Gastroesophageal sphincter (tissue), 3 donors: ENCODE data around the gene NETO2.

ENCODE experiments used
- EP300 ChIP-seq: sonication (generic); formaldehyde crosslinking; IDR thresholded peaks from one replicate; pipeline ENCODE4 v1.6.1; 2017; ENCODE audit warnings: antibody characterized with exemption, mild to moderate bottlenecking
- POLR2A ChIP-seq, 2 donors: fragments of 450-650 bp; IDR thresholded peaks; one replicate each; pipeline ENCODE4 v1.6.1; 2017; ENCODE audit warnings: antibody characterized with exemption in 2 of 2, mild to moderate bottlenecking in 2 of 2, moderate library complexity in 1 of 2
- POLR2AphosphoS5 ChIP-seq: sonication (generic); formaldehyde crosslinking; IDR thresholded peaks from one replicate; pipeline ENCODE4 v1.6.1; 2017; ENCODE audit warnings: antibody characterized with exemption
- TF ChIP-seq, protein P1 (sequence below), 4 experiments: fragments of 200-600 bp in 2 of 4; fragments of 450-650 bp in 2 of 4; sonication (generic) in 1 of 4; IDR thresholded peaks; one replicate each; pipeline ENCODE4 v1.5.1; 2017 to 2019; ENCODE audit warnings: antibody characterized with exemption in 4 of 4, mild to moderate bottlenecking in 2 of 4, moderate library complexity in 2 of 4

GRCh38 chr16:47139561-47140185 is 4.1 kb downstream of the NETO2 start:
- TF ChIP-seq, protein P1, sequence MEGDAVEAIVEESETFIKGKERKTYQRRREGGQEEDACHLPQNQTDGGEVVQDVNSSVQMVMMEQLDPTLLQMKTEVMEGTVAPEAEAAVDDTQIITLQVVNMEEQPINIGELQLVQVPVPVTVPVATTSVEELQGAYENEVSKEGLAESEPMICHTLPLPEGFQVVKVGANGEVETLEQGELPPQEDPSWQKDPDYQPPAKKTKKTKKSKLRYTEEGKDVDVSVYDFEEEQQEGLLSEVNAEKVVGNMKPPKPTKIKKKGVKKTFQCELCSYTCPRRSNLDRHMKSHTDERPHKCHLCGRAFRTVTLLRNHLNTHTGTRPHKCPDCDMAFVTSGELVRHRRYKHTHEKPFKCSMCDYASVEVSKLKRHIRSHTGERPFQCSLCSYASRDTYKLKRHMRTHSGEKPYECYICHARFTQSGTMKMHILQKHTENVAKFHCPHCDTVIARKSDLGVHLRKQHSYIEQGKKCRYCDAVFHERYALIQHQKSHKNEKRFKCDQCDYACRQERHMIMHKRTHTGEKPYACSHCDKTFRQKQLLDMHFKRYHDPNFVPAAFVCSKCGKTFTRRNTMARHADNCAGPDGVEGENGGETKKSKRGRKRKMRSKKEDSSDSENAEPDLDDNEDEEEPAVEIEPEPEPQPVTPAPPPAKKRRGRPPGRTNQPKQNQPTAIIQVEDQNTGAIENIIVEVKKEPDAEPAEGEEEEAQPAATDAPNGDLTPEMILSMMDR (IDR thresholded peaks at IDR 0.05): no peak
- no peak for TF ChIP-seq POLR2A (IDR thresholded peaks at IDR 0.05)
- no peak for TF ChIP-seq POLR2AphosphoS5
- no peak for TF ChIP-seq EP300
